ENCODE measurements around the gene CEP170.

Gene CEP170

GRCh38 chr1:243254927-243255790 is at the start of gene CEP170:
Gene CEP170 (minus strand): TSS chr1:243255281. CDS start chr1:243225280, 30,001 bp downstream.
- peak; percentile 71 for DNase-seq (ENCODE audit: low read depth)

GRCh38 chr1:243301059-243301458 is 46.0 kb upstream of the CEP170 start:
- DNase-seq (ENCODE audit: low read depth), result no peak

GRCh38 chr1:243299069-243299468 is 44.0 kb upstream of the CEP170 start:
- no peak for DNase-seq (ENCODE audit: low read depth)

- DNase-seq (ENCODE audit: low read depth), result no peak
Measured at GRCh38 chr1:243294723-243295121, 39.6 kb upstream of the CEP170 start.

- DNase-seq (ENCODE audit: low read depth), result no peak
Measured at GRCh38 chr1:243293941-243294722, 39.1 kb upstream of the CEP170 start.

GRCh38 chr1:243292117-243292516 is 37.0 kb upstream of the CEP170 start:
- no peak for DNase-seq (ENCODE audit: low read depth)

GRCh38 chr1:243291292-243291691 is 36.2 kb upstream of the CEP170 start:
- no peak for DNase-seq (ENCODE audit: low read depth)

- DNase-seq (ENCODE audit: low read depth), result no peak
Measured at GRCh38 chr1:243288062-243288461, 33.0 kb upstream of the CEP170 start.

GRCh38 chr1:243287652-243288051 is 32.6 kb upstream of the CEP170 start:
- DNase-seq (ENCODE audit: low read depth), result no peak

GRCh38 chr1:243287123-243287460 is 32.0 kb upstream of the CEP170 start:
- no peak for DNase-seq (ENCODE audit: low read depth)

- no peak for DNase-seq (ENCODE audit: low read depth)
Measured at GRCh38 chr1:243286409-243287122, 31.5 kb upstream of the CEP170 start.

GRCh38 chr1:243281672-243282071 is 26.6 kb upstream of the CEP170 start:
- no peak for DNase-seq (ENCODE audit: low read depth)

- no peak for DNase-seq (ENCODE audit: low read depth)
Measured at GRCh38 chr1:243280571-243281129, 25.6 kb upstream of the CEP170 start.

- no peak for DNase-seq (ENCODE audit: low read depth)
Measured at GRCh38 chr1:243275316-243275715, 20.2 kb upstream of the CEP170 start.

- DNase-seq (ENCODE audit: low read depth), result no peak
Measured at GRCh38 chr1:243273945-243274344, 18.9 kb upstream of the CEP170 start.

GRCh38 chr1:243273506-243273905 is 18.4 kb upstream of the CEP170 start:
- no peak for DNase-seq (ENCODE audit: low read depth)

- no peak for DNase-seq (ENCODE audit: low read depth)
Measured at GRCh38 chr1:243272401-243272800, 17.3 kb upstream of the CEP170 start.

- DNase-seq (ENCODE audit: low read depth), result no peak
Measured at GRCh38 chr1:243271996-243272395, 16.9 kb upstream of the CEP170 start.

- no peak for DNase-seq (ENCODE audit: low read depth)
Measured at GRCh38 chr1:243270097-243270864, 15.2 kb upstream of the CEP170 start.

GRCh38 chr1:243269461-243269801 is 14.3 kb upstream of the CEP170 start:
- no peak for DNase-seq (ENCODE audit: low read depth)

GRCh38 chr1:243268751-243269460 is 13.8 kb upstream of the CEP170 start:
- DNase-seq (ENCODE audit: low read depth), result no peak

Data from stimulated activated CD8-positive, alpha-beta memory T cell treated with anti-CD3 and anti-CD28 coated beads, Interleukin-15, amount 100 ng/mL, for 1 hour (primary cell).